Measurements from ENCODE around the gene PSTPIP2.

PSTPIP2 gene

GRCh38 chr18:46040033-46040746, 31.9 kb downstream of the PSTPIP2 start:
- TF ChIP-seq, protein P1, sequence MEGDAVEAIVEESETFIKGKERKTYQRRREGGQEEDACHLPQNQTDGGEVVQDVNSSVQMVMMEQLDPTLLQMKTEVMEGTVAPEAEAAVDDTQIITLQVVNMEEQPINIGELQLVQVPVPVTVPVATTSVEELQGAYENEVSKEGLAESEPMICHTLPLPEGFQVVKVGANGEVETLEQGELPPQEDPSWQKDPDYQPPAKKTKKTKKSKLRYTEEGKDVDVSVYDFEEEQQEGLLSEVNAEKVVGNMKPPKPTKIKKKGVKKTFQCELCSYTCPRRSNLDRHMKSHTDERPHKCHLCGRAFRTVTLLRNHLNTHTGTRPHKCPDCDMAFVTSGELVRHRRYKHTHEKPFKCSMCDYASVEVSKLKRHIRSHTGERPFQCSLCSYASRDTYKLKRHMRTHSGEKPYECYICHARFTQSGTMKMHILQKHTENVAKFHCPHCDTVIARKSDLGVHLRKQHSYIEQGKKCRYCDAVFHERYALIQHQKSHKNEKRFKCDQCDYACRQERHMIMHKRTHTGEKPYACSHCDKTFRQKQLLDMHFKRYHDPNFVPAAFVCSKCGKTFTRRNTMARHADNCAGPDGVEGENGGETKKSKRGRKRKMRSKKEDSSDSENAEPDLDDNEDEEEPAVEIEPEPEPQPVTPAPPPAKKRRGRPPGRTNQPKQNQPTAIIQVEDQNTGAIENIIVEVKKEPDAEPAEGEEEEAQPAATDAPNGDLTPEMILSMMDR (IDR thresholded peaks at IDR 0.05; ENCODE audit: insufficient read depth, low read length, poor library complexity, severe bottlenecking) = no peak
- DNase-seq (ENCODE audit: extremely low read depth, insufficient read length) = no peak
- H3K27me3 ChIP-seq (replicated peaks; ENCODE audit: control insufficient read depth, insufficient read depth, low read length) = no peaks in the 10 kb centered on the region
- H3K36me3 ChIP-seq (ENCODE audit: control insufficient read depth, insufficient read depth, low read length) = no peaks in the 10 kb centered on the region; the same call in 1 of the 2 replicates
- H3K4me3 ChIP-seq (replicated peaks; ENCODE audit: low read depth, low read length) = no peak overlapping the region

DNA sequence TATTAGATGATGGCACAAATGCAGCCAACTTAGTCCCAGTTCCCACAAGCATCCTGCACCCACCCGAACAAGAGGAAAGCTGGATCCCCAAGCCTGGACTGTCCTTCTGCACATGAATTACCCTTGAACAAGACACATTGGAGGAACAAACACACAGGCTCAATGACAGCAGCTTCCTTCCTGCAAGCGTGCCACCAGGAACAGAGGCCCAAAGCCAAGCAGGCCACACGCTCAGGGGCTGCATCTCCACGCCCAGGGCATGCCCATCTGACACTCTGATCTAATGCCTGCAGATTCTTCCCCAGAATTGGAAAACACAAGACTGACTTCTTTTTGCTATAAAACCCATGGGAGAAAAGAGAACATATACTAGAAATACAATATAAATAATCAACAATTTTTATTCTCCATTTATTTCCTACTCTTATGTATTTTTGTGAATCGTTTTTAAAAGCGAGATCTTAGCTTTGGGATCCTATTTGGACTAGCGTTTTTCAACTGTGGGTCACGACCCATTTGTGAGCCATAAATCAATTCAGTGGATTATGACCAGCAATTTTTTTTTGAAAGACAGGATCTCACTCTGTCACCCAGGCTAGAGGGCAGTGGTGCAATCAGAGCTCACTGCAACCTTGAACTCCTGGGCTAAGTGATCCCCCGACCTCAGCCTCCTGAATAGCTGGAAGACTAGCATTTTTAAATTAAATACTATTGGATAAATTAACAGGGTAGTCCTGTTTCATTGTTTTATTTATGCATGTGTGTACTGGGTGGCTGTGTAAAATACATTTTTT, 34.4 kb downstream of the PSTPIP2 start:
- Histone ChIP-seq H3K36me3 (ENCODE audit: control insufficient read depth, insufficient read depth, low read length) (no peaks in the 10 kb centered on the region; the same call in 1 of the 2 replicates), H3K27me3 (replicated peaks; ENCODE audit: control insufficient read depth, insufficient read depth, low read length) (no peaks in the 10 kb centered on the region), H3K4me3 (replicated peaks; ENCODE audit: low read depth, low read length) (no peak overlapping the region)
- TF ChIP-seq, protein P1 (IDR thresholded peaks at IDR 0.05; ENCODE audit: insufficient read depth, low read length, poor library complexity, severe bottlenecking) = no peak
- DNase-seq (ENCODE audit: extremely low read depth, insufficient read length) = no peak

- Histone ChIP-seq H3K36me3 (ENCODE audit: control insufficient read depth, insufficient read depth, low read length) (no peaks in the 10 kb centered on the region; the same call in 1 of the 2 replicates), H3K4me3 (replicated peaks; ENCODE audit: low read depth, low read length) (no peak overlapping the region), H3K27me3 (replicated peaks; ENCODE audit: control insufficient read depth, insufficient read depth, low read length) (no peaks in the 10 kb centered on the region)
- DNase-seq (ENCODE audit: extremely low read depth, insufficient read length) = no peak
- TF ChIP-seq, protein P1 (IDR thresholded peaks at IDR 0.05; ENCODE audit: insufficient read depth, low read length, poor library complexity, severe bottlenecking) = no peak
Observed at GRCh38 chr18:46035696-46036680, 36.1 kb downstream of the PSTPIP2 start.

DNA sequence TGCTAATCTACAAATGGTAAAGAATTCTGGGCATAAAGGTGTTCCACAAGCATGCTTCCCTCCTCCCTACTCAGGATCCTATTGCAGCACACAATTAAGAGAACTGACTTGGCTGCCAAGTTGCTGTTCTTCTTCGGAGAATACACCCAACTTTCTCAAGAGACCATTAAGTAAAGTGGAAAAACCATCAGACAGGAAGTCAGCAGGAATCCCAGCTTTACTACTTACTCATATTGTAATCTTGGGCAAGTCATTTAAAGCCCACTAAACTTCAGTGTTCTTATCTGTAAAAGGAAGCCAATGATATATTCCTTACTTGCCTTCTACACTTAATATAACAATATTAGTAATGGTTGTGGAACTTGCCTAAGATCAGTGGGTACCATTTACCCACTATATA, 37.8 kb downstream of the PSTPIP2 start:
- H3K36me3 ChIP-seq (ENCODE audit: control insufficient read depth, insufficient read depth, low read length) = no peaks in the 10 kb centered on the region; the same call in 1 of the 2 replicates
- H3K4me3 ChIP-seq (replicated peaks; ENCODE audit: low read depth, low read length) = no peak overlapping the region
- TF ChIP-seq, protein P1 (IDR thresholded peaks at IDR 0.05; ENCODE audit: insufficient read depth, low read length, poor library complexity, severe bottlenecking) = no peak
- H3K27me3 ChIP-seq (replicated peaks; ENCODE audit: control insufficient read depth, insufficient read depth, low read length) = no peaks in the 10 kb centered on the region
- DNase-seq (ENCODE audit: extremely low read depth, insufficient read length) = no peak

DNA sequence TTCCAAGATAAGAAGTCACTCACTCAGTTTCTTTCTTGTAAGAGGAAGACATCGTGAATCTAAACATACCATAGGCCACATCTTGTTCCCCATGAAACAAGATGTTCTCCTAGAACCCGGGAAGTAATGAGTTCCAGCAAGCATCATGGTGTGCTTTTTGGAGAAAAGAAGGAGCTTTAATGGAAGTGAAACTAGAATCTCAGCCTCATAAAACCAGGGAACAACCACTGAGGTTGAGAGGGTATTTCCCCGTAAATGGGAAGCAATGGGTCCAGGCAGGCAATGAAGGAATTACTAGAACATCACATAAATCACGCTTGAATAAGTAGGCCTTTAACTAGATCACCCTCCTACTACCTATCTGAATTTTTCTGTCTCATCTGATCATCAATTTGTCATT, 40.3 kb downstream of the PSTPIP2 start:
- TF ChIP-seq, protein P1 (IDR thresholded peaks at IDR 0.05; ENCODE audit: insufficient read depth, low read length, poor library complexity, severe bottlenecking) = no peak
- Histone ChIP-seq H3K4me3 (replicated peaks; ENCODE audit: low read depth, low read length) (no peak overlapping the region), H3K27me3 (replicated peaks; ENCODE audit: control insufficient read depth, insufficient read depth, low read length) (no peaks in the 10 kb centered on the region), H3K36me3 (ENCODE audit: control insufficient read depth, insufficient read depth, low read length) (no peaks in the 10 kb centered on the region)
- no peak for DNase-seq (ENCODE audit: extremely low read depth, insufficient read length)

All from GM06990 (cell line).